Endometrial microvascular endothelial cells (primary cell): ENCODE measurements around the gene CD300E. TPM values are rescaled to one million over a fixed set of nuclear protein-coding genes. Genes with fewer than 3 reads are reported as not detected.

Source experiments
- in situ Hi-C: cut with HindIII; loops from 2 replicates; pipeline ENCODE4 v1.10.0; 2017; ENCODE audit warnings: low sequenced_read_pairs, low pct_unique_long_range_greater_than_20kb; ENCODE audit errors: inconsistent ontology term
- total RNA-seq: library from RNA; depleted of rRNA; stranded (reverse); fragments of >200 nt; gene quantifications from one replicate; pipeline ENCODE4 v1.2.3, GENCODE V29; 2015; ENCODE audit errors: inconsistent ontology term

The CD300E gene, protein sequence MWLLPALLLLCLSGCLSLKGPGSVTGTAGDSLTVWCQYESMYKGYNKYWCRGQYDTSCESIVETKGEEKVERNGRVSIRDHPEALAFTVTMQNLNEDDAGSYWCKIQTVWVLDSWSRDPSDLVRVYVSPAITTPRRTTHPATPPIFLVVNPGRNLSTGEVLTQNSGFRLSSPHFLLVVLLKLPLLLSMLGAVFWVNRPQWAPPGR
- total RNA-seq: not detected

- in situ Hi-C loops: no loop called here
Observed at GRCh38 chr17:74623693-74624093, at the start of gene CD300E. CD300E (minus strand) TSS chr17:74623738; CDS start chr17:74623621, 117 bp downstream.

GRCh38 chr17:74671031-74671771, 47.7 kb upstream of the CD300E start:
- in situ Hi-C loops: no loop called here

DNA sequence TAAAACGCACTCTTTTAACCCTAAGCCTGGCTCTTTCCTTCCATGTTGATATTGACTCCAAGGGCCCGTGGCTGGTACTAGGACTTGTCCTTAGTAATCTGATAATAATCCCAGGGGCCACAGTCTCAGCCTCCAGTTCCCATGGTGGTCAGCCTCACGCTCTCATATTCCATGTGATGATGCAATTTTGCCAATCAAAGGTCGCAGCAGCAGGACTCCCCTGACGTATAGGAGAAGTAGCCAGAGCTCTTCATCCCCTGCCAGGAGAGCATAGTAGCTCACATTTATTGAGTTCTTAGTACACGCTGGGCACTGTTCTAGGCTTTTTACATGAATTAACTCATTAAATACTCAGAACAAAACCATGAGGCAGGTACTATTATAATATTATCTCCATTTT, 46.8 kb upstream of the CD300E start:
- in situ Hi-C loops: no loop called here

- in situ Hi-C loops: no loop called here
Observed at GRCh38 chr17:74663561-74663960, 40.0 kb upstream of the CD300E start.

DNA sequence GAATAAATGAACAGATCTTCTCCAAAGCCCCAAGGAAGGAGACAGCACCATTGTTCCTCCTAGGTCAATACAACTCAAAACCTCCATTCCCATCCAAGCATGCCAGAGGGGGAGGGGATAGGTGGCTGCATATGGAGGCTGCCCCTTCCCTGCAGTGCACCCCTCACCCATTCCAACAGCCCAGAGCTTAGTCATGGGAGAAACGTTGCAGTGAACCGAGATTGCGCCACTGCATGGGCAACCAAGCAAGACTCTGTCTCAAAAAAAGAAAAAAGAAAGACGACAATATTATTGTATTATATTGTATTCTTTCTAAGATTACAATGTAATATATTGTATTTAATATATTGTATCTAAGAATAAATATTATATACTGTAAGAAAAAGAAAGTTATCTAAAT, 36.4 kb upstream of the CD300E start:
- in situ Hi-C loops: no loop called here

DNA sequence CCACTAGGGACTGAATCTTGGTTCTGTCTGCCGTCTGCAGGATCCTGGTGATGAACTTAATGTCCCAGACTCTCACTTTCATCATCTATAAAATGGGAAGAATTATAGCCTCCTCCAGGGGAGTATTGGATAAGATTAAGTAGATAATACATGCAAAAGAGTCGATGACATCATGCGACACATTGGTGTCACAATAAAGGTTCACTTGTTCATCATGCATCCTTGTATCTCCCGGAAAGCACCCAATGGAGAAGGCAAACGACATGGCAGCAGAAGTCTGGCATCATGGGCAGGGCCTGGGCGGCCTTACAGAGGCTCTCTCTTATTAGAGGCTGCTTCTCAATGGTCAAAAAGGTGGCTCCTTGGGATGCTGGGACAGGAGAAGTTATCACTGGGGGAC, 35.1 kb upstream of the CD300E start:
- in situ Hi-C loops: no loop called here

DNA sequence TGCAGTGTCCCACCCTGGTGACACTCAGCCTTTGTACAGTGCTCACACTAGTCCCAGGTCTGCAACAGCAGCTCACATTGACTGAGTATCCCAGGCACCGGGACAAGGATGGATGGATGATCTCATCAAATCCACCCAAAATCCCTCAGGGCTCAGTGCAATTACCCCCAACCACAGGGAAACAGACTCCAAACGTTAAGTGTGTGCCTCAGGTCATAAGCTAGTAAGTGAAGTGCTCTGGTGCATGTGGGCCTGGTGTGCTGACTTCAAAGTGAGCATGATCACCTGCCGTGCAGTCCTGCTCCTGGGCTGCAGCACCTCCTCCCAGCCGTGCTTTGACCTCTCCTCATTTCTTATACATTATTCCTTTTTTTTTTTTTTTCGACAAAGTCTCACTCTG, 31.2 kb upstream of the CD300E start:
- in situ Hi-C loops: no loop called here

DNA sequence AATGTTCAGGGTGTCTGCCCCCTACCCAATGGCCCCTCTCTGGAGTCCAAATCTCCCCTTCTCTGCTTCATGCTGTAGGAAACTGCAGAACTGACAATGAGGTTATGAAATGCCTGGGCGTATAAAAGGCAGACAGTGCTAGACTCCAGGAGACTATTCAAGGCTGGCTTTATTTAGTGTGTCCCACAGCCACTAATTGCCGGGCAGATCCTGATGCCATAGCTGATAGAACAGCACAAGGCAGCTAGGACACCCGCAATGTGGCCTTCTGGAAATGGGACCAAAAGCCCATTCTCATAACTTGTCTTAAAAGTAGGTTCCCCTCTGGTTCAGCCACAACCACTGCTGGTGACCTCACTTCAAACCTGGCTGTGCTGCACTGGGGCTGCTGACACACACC, 28.5 kb upstream of the CD300E start:
- in situ Hi-C loops: no loop called here

DNA sequence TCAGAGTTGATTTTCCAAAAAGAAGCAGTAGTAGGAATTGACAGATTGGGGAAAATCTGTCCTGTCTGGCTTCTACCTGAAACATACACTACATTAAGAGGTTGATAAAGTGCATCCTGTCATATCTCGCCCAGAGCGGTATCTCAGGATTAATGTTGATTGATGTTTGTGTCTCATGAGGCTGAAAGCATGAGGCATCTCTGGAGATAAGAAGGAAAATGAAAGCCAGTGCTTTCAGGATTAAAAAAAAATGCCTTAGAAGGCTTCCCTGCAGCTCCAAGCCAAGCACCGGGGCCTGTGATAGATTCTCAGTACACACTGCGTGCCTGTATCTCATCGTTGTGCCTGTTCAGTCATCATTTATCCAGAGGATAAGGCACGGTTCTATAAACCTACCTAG, 26.4 kb upstream of the CD300E start:
- in situ Hi-C loops: no loop called here

GRCh38 chr17:74647871-74648672, 24.5 kb upstream of the CD300E start:
- in situ Hi-C loops: no loop called here

- in situ Hi-C loops: no loop called here
Observed at GRCh38 chr17:74646231-74646630, 22.7 kb upstream of the CD300E start.

GRCh38 chr17:74645010-74645409, 21.5 kb upstream of the CD300E start:
- in situ Hi-C loops: no loop called here

GRCh38 chr17:74644419-74644818, 20.9 kb upstream of the CD300E start:
- in situ Hi-C loops: no loop called here

DNA sequence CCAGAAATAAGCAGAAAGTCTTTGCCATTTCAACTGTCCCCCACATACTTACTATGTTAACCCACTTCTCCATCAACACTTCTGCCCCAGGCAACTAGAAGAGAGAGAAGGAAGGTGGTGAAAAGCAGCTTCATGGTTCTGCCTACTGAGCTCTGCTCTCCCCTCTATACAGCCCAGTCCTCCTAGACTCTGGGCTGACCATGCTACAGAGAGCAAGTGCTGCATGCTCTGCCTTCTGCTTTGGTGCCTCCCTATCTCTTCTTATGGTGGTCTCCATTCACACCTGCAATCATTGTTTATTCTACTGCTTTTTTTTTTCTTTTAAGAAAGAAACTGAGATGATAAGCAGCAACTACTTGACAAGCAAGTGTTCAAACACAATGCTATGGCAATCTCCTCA, 20.3 kb upstream of the CD300E start:
- in situ Hi-C loops: no loop called here

- in situ Hi-C loops: no loop called here
Observed at GRCh38 chr17:74642995-74643394, 19.5 kb upstream of the CD300E start.

DNA sequence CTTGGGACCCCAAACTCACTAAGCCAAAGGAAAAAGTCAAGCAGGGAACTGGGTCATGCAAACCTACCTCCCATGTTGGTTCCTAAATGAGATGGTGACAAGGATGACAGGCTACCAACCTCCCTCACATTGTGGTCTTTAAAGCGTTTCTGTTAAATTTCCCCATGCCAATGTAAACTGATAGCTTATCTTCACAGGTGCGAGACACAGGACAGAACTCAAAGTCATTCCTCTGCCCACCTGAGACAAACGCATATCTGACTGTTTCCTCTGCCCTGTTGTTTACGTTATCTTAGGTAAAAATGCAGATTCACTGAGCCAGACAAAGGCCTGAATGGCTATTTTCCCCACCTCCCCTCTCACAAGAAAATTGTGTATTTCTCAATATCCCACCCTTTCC, 19.0 kb upstream of the CD300E start:
- in situ Hi-C loops: no loop called here

- in situ Hi-C loops: no loop called here
Observed at GRCh38 chr17:74641958-74642298, 18.4 kb upstream of the CD300E start.

DNA sequence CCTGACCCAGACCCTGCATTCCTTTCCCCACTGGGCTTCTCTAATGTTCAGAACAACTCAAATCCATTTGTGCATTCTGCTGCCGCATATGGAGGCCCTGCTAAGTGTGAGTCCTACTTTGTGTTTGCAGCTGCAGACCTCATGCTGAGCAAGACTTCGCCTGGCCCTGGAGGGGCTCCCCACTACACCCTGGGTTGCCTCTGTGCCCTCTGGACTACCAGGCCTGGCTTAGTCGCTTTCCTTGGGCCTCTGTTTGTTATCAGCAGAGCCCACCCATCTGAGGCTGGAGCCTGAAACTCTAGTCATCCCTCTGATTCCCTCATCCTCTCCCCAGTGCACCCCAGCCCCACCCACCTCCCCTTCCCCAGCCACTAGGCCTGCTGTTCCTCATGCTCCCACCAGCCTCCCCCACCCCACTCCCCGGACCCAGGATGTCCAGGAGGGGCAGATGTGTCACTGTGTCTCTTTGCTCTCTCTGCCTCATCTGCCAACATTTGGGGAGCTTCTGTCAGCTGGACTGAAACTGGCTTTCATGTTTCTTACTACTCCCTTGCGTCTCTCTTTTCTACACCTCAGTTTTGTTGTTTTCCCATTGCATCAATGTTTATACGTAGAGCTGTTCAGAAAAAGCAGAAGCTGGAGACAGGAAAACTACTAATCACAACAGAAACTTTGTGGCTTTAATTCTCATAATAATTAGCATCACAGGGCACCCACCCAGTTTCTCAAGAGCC, 17.9 kb upstream of the CD300E start:
- in situ Hi-C loops: no loop called here

DNA sequence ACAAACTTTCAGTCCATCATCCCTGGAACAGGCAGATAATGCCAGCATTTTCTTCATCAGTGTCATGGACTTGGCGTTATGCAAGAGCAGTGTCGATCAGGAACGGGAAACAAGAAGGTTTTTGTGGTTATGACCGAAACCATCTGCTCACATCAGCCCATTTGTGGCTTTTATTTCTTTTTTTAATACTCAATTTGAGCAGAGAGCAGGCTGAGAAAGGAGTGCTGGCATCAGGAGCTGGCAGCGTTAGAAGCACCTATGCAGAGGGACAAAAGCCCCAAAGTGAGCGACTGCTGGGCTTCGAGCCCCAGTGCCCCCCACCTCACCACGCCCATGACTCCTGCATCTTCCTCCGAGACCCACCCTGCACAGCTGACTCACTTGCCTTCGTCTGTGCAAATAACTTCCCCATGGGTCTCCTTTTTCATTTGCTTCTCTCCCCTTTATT, 16.2 kb upstream of the CD300E start:
- in situ Hi-C loops: no loop called here
